GM23338 (cell line): Measurements from ENCODE around the gene JARID2.

Experiments
- CTCF ChIP-seq, 2 experiments: fragments of 200-600 bp in 1 of 2; sonication (generic) in 1 of 2; conservative IDR thresholded peaks; 2 replicates each; pipeline versions ENCODE4 v1.5.1 to v1.6.1; 2016 to 2017; ENCODE audit warnings: antibody characterized with exemption in 2 of 2, low read depth in 2 of 2, mild to moderate bottlenecking in 2 of 2, moderate library complexity in 1 of 2
- EZH2 ChIP-seq: fragments of 200-600 bp; sonication (generic); IDR thresholded peaks from one replicate; pipeline ENCODE4 v1.8.0; 2017; ENCODE audit warnings: antibody characterized with exemption, mild to moderate bottlenecking, low read depth; ENCODE audit not compliant: unreplicated experiment
- EZH2phosphoT487 ChIP-seq: fragments of 200-600 bp; sonication (generic); IDR thresholded peaks from one replicate; pipeline ENCODE4 v1.8.1; 2018; ENCODE audit warnings: antibody characterized with exemption; ENCODE audit not compliant: unreplicated experiment
- POLR2AphosphoS5 ChIP-seq: IDR thresholded peaks from 2 replicates; pipeline ENCODE4 v1.6.1; 2016; ENCODE audit warnings: antibody characterized with exemption, low read depth
- ZNF114 ChIP-seq: fragments of 250-450 bp; sonication (Bioruptor Pico); IDR thresholded peaks from 2 replicates; pipeline ENCODE4 v1.5.0; 2020; ENCODE audit warnings: mild to moderate bottlenecking, moderate library complexity
- TF ChIP-seq, protein P1 (sequence below): IDR thresholded peaks from one replicate; pipeline ENCODE4 v1.6.1; 2018; ENCODE audit warnings: antibody characterized with exemption; ENCODE audit not compliant: unreplicated experiment

- TF ChIP-seq CTCF (conservative IDR thresholded peaks at IDR 0.05; ENCODE audit: low read depth in 2 of 2) (no peak), POLR2AphosphoS5 (no peak), EZH2phosphoT487 (no peak), EZH2 (no peak), ZNF114 (CRISPR knock-in tag) (no peak)
- TF ChIP-seq, protein P1, sequence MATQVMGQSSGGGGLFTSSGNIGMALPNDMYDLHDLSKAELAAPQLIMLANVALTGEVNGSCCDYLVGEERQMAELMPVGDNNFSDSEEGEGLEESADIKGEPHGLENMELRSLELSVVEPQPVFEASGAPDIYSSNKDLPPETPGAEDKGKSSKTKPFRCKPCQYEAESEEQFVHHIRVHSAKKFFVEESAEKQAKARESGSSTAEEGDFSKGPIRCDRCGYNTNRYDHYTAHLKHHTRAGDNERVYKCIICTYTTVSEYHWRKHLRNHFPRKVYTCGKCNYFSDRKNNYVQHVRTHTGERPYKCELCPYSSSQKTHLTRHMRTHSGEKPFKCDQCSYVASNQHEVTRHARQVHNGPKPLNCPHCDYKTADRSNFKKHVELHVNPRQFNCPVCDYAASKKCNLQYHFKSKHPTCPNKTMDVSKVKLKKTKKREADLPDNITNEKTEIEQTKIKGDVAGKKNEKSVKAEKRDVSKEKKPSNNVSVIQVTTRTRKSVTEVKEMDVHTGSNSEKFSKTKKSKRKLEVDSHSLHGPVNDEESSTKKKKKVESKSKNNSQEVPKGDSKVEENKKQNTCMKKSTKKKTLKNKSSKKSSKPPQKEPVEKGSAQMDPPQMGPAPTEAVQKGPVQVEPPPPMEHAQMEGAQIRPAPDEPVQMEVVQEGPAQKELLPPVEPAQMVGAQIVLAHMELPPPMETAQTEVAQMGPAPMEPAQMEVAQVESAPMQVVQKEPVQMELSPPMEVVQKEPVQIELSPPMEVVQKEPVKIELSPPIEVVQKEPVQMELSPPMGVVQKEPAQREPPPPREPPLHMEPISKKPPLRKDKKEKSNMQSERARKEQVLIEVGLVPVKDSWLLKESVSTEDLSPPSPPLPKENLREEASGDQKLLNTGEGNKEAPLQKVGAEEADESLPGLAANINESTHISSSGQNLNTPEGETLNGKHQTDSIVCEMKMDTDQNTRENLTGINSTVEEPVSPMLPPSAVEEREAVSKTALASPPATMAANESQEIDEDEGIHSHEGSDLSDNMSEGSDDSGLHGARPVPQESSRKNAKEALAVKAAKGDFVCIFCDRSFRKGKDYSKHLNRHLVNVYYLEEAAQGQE, result no peak
These were observed 71.4 kb downstream of the JARID2 start for GRCh38 chr6:15317251-15317650.
